Brain microvascular endothelial cell (primary cell): Measurements from ENCODE around the gene WDR4.
A peak's percentile ranks its signal among the peaks of the same experiment; 100 is the strongest.
"Not testable (repeated sequence)": the region's sequence is repeated elsewhere in the genome, so short reads cannot be mapped to it uniquely, and the experiment has no call there.

Source experiments
- DNase-seq: peaks from one replicate; pipeline ENCODE4 v3.0.0-alpha.2; 2020
- H3K27ac ChIP-seq: fragments of 250-450 bp; sonication (Bioruptor Pico); 2 replicates; pipeline ENCODE4 v1.5.1; 2020; ENCODE audit warnings: mild to moderate bottlenecking, moderate library complexity
- H3K27me3 ChIP-seq: fragments of 250-450 bp; sonication (Bioruptor Pico); replicated peaks from 2 replicates; pipeline ENCODE4 v1.5.1; 2020; ENCODE audit warnings: mild to moderate bottlenecking
- H3K36me3 ChIP-seq: fragments of 250-450 bp; sonication (Bioruptor Pico); replicated peaks from 2 replicates; pipeline ENCODE4 v1.5.1; 2020; ENCODE audit warnings: mild to moderate bottlenecking
- H3K4me3 ChIP-seq: 2 replicates; pipeline ENCODE4 v1.5.1; 2011; ENCODE audit warnings: low read depth, mild to moderate bottlenecking, control low read depth, low read length, moderate library complexity
- in situ Hi-C: cut with HindIII; loops from 2 replicates; pipeline ENCODE4 v1.10.0; 2017; ENCODE audit warnings: low sequenced_read_pairs, low pct_ligation_motif_present
- TF ChIP-seq, protein P1 (sequence below): IDR thresholded peaks from 2 replicates; pipeline ENCODE4 v1.5.1; 2011; ENCODE audit warnings: low read depth, mild to moderate bottlenecking, moderate library complexity, low read length, control low read depth, inconsistent platforms; ENCODE audit errors: missing control alignments

Gene WDR4

DNA sequence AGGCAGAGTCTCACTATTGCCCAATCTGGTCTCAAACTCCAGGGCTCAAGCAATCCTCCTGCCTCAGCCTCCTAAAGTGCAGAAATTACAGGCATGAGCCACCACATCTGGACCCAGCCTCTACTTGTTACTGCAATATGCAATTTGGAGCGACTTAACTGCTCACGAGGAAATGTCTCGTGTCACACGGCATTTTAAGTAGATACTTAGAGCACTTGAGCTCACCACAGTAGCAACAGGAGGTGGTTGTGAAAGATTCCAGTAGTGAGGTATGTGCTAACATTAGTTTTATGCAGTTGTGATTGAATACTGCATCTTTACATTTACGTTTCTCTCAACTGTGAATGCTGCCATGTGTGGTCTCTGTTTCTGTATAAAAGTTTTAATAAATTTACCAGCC lies 8.0 kb upstream of the WDR4 start:
- Histone ChIP-seq H3K36me3 (no peaks in the 10 kb centered on the region), H3K27ac (no peak overlapping the region), H3K27me3 (no peaks in the 10 kb centered on the region), H3K4me3 (no peak overlapping the region)
- in situ Hi-C loops = no loop called here
- no peak for DNase-seq
- TF ChIP-seq, protein P1, sequence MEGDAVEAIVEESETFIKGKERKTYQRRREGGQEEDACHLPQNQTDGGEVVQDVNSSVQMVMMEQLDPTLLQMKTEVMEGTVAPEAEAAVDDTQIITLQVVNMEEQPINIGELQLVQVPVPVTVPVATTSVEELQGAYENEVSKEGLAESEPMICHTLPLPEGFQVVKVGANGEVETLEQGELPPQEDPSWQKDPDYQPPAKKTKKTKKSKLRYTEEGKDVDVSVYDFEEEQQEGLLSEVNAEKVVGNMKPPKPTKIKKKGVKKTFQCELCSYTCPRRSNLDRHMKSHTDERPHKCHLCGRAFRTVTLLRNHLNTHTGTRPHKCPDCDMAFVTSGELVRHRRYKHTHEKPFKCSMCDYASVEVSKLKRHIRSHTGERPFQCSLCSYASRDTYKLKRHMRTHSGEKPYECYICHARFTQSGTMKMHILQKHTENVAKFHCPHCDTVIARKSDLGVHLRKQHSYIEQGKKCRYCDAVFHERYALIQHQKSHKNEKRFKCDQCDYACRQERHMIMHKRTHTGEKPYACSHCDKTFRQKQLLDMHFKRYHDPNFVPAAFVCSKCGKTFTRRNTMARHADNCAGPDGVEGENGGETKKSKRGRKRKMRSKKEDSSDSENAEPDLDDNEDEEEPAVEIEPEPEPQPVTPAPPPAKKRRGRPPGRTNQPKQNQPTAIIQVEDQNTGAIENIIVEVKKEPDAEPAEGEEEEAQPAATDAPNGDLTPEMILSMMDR = no peak

DNA sequence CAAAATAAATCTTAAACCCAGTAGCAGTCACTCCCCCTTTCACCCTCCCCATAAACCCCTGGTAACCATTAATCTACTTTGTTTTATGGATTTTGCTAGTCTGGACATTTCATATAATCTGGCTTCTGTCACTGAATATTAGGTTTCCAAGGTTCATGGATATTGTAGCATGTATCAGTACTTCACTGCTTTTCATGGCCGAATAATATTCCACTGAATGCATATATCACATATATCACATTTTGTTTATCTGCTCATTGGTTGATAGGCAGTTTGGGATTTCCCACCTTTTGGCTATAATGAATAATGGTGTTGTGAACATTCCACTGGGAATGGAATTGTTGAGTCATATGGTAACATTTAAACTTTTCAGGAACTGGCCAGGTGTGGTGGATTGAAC lies 4.6 kb upstream of the WDR4 start:
- in situ Hi-C loops = no loop called here
- no peak overlapping the region for H3K4me3 ChIP-seq
- DNase-seq = no peak
- H3K27ac ChIP-seq = no peak overlapping the region
- no peaks in the 10 kb centered on the region for H3K36me3 ChIP-seq
- TF ChIP-seq, protein P1 = no peak
- H3K27me3 ChIP-seq = no peaks in the 10 kb centered on the region

GRCh38 chr21:42880352-42880751 lies 1.0 kb upstream of the WDR4 start:
- in situ Hi-C loops = no loop called here
- DNase-seq = no peak
- H3K27me3 ChIP-seq = no peaks in the 10 kb centered on the region
- H3K27ac ChIP-seq = no peak overlapping the region
- H3K4me3 ChIP-seq = peak overlapping the region; percentile 95
- TF ChIP-seq, protein P1 = no peak
- H3K36me3 ChIP-seq = peaks cover 11% of the 10 kb centered on the region

DNA sequence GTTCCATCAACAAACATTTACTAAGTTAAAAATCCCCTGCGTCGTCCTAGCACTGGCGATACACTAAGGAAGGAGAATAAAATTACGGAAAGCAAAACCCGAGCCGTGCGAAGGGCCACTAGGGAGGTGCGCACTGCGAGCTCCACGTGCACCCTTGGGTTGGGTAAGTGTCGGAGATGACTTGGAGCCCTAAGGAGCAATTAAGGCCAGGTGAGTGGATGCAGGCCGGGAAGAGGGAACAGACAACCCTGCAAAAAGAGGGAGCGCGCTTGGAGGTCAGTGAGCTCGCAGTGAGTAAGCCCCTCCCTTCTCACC lies 704 bp downstream of the WDR4 start:
- H3K36me3 ChIP-seq = peaks cover 20% of the 10 kb centered on the region
- peak overlapping the region; percentile 95 for H3K4me3 ChIP-seq
- H3K27me3 ChIP-seq = no peaks in the 10 kb centered on the region
- peak overlapping the region; percentile 81 for H3K27ac ChIP-seq
- DNase-seq = peak; percentile 1
- TF ChIP-seq, protein P1 = no peak
- in situ Hi-C loops = no loop called here

- in situ Hi-C loops, DNase-seq, H3K27ac ChIP-seq, H3K4me3 ChIP-seq, H3K27me3 ChIP-seq: not testable (repeated sequence)
- H3K36me3 ChIP-seq = peaks cover 48% of the 10 kb centered on the region
These were observed 3.5 kb downstream of the WDR4 start for GRCh38 chr21:42875811-42876210.

DNA sequence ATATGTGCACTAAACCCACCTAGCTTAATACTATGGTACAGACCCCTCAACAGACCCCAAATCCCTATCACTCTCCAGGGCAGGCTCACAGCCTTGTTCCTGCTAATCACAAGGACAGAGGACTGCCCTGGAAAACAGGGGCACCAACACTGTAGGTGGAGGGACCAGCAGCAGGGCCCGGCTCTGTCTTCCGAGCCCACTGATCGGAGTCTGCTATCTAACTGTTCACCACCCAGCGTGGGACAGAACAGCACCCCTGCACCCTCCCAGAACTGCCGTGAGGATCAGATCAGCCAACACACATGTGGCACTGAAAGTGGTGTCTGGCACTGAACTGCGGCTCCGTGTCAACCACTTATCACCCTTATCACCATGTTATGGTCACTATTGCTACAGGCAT lies 6.2 kb downstream of the WDR4 start:
- no peak overlapping the region for H3K27ac ChIP-seq
- in situ Hi-C loops = no loop called here
- peaks cover 72% of the 10 kb centered on the region for H3K36me3 ChIP-seq
- DNase-seq = no peak
- H3K4me3 ChIP-seq = no peak overlapping the region
- TF ChIP-seq, protein P1 = no peak
- no peaks in the 10 kb centered on the region for H3K27me3 ChIP-seq
